Medulla oblongata (tissue), 1 donor: ENCODE data around the gene ZNF385A.

Source experiments
- DNase-seq: peaks from one replicate; pipeline ENCODE4 v3.0.0-alpha.2; 2015; ENCODE audit errors: extremely low spot score

ZNF385A gene

GRCh38 chr12:54384591-54385041 lies at the start of gene ZNF385A:
Gene ZNF385A (minus strand): TSS chr12:54384733. CDS start chr12:54384514, 219 bp downstream.
- DNase-seq = peak; percentile 82

GRCh38 chr12:54432815-54433164 lies 48.3 kb upstream of the ZNF385A start:
- no peak for DNase-seq

- no peak for DNase-seq
These were observed 47.6 kb upstream of the ZNF385A start for GRCh38 chr12:54431911-54432814.

- DNase-seq = no peak
These were observed 46.0 kb upstream of the ZNF385A start for GRCh38 chr12:54430471-54431069.

GRCh38 chr12:54429014-54429471 lies 44.5 kb upstream of the ZNF385A start:
- no peak for DNase-seq

GRCh38 chr12:54428050-54429013 lies 43.8 kb upstream of the ZNF385A start:
- DNase-seq = no peak

- DNase-seq = no peak
These were observed 42.6 kb upstream of the ZNF385A start for GRCh38 chr12:54427106-54427505.

GRCh38 chr12:54426690-54427089 lies 42.2 kb upstream of the ZNF385A start:
- no peak for DNase-seq

GRCh38 chr12:54425702-54426101 lies 41.2 kb upstream of the ZNF385A start:
- no peak for DNase-seq

- no peak for DNase-seq
These were observed 39.7 kb upstream of the ZNF385A start for GRCh38 chr12:54424224-54424623.

- DNase-seq = no peak
These were observed 39.2 kb upstream of the ZNF385A start for GRCh38 chr12:54423816-54424150.

- DNase-seq = no peak
These were observed 37.3 kb upstream of the ZNF385A start for GRCh38 chr12:54421879-54422250.

- DNase-seq = no peak
These were observed 36.8 kb upstream of the ZNF385A start for GRCh38 chr12:54421175-54421878.

- DNase-seq = no peak
These were observed 36.2 kb upstream of the ZNF385A start for GRCh38 chr12:54420766-54421144.

- DNase-seq = peak; percentile 50
These were observed 34.8 kb upstream of the ZNF385A start, which contains the start of gene ITGA5 for GRCh38 chr12:54419088-54419887. Gene ITGA5 (minus strand): TSS chr12:54419266. CDS start chr12:54419198, 68 bp downstream.

GRCh38 chr12:54418441-54419087 lies 34.0 kb upstream of the ZNF385A start:
- DNase-seq = no peak

GRCh38 chr12:54417712-54418440 lies 33.3 kb upstream of the ZNF385A start:
- no peak for DNase-seq

- DNase-seq = no peak
These were observed 32.4 kb upstream of the ZNF385A start for GRCh38 chr12:54416687-54417603.
